K562 (cell line): ENCODE measurements around the gene ST6GALNAC3. TPM values are rescaled to one million over a fixed set of nuclear protein-coding genes. Genes with fewer than 3 reads are reported as not detected.

ENCODE experiments used
- ATAC-seq: fragments of 200-7000 bp; cut with Tn5 transposase; 3 replicates; pipeline ENCODE4 v1.9.1; 2020; ENCODE audit warnings: moderate library complexity
- BruUV-seq: library from RNA; stranded (reverse); fragments of 400-500 nt; replicated peaks from 2 replicates; lab custom pipeline; 2021; lab: Mats Ljungman, UMichigan
- CTCF ChIA-PET: fragments of 300-600 bp; formaldehyde crosslinking; extraction: SDS; loops from one replicate; lab custom pipeline; 2021; ENCODE audit warnings: low intra/inter-chr PET ratio; lab: Yijun Ruan, JAX
- POLR2A ChIA-PET: fragments of 300-600, 350-650 bp; sonication (Branson Sonifier 250); formaldehyde crosslinking; extraction: SDS; loops from one replicate; lab custom pipeline; 2021; ENCODE audit warnings: antibody characterized with exemption, inconsistent platforms; lab: Yijun Ruan, JAX
- DNase-seq, 4 experiments: peaks; one replicate each; pipeline versions ENCODE4 v3.0.0 to v3.0.0-alpha.2; 2011 to 2018; ENCODE audit warnings: low spot score in 3 of 4, mixed read lengths in 3 of 4; ENCODE audit errors: extremely low read depth in 1 of 4
- FAIRE-seq: peaks from 2 replicates; lab custom pipeline; 2011; peaks lifted over from hg19 to GRCh38; lab: Jason Lieb, UNC
- H2AFZ ChIP-seq: 2 replicates; pipeline ENCODE4 v1.6.0; 2011; ENCODE audit warnings: low read depth, low read length, control low read depth, inconsistent platforms
- H3K27ac ChIP-seq: fragments of 200-600 bp; 3 replicates; pipeline ENCODE4 v1.8.0; 2011; ENCODE audit warnings: low read depth, mild to moderate bottlenecking, control low read depth, inconsistent platforms, low read length, moderate library complexity, mixed read lengths; ENCODE audit errors: extremely low read depth
- H3K27me3 ChIP-seq, 2 experiments: fragments of 300-600 bp in 1 of 2; 2 replicates in 1 of 2; 3 replicates in 1 of 2; pipeline versions ENCODE4 v1.6.0 to v1.8.0; 2011; ENCODE audit warnings: inconsistent platforms in 2 of 2, low read length in 2 of 2, mild to moderate bottlenecking in 1 of 2, mixed read lengths in 1 of 2, moderate library complexity in 1 of 2; ENCODE audit not compliant: control insufficient read depth in 2 of 2, insufficient read depth in 2 of 2
- H3K36me3 ChIP-seq: fragments of 300-600 bp; 3 replicates; pipeline ENCODE4 v1.8.0; 2011; ENCODE audit warnings: mild to moderate bottlenecking, low read length, inconsistent platforms; ENCODE audit not compliant: control insufficient read depth, insufficient read depth
- H3K4me1 ChIP-seq, 2 experiments: fragments of 200-600 bp in 1 of 2; replicated peaks in 1 of 2; 2 replicates in 1 of 2; 3 replicates in 1 of 2; pipeline versions ENCODE4 v1.5.1 to v1.8.0; 2011; ENCODE audit warnings: inconsistent platforms in 2 of 2, low read length in 2 of 2, mild to moderate bottlenecking in 1 of 2, mixed read lengths in 1 of 2, moderate library complexity in 1 of 2; ENCODE audit not compliant: control insufficient read depth in 2 of 2, insufficient read depth in 2 of 2
- H3K4me2 ChIP-seq: 2 replicates; pipeline ENCODE4 v1.6.1; 2011; ENCODE audit warnings: low read length, control low read depth, inconsistent platforms, mixed read lengths; ENCODE audit not compliant: insufficient read depth
- H3K4me3 ChIP-seq: fragments of 200-600 bp; sonication (generic), shearing (Covaris generic); 2 replicates; pipeline ENCODE4 v1.5.1; 2016; ENCODE audit warnings: control low read depth, inconsistent platforms
- H3K79me2 ChIP-seq: fragments of 200-600 bp; 3 replicates; pipeline ENCODE4 v1.8.0; 2011; ENCODE audit warnings: low read length, inconsistent platforms; ENCODE audit not compliant: control insufficient read depth, insufficient read depth
- H3K9ac ChIP-seq, 2 experiments: 2 replicates each; pipeline versions ENCODE4 v1.6.0 to v1.6.1; 2011; ENCODE audit warnings: low read depth in 2 of 2, low read length in 2 of 2, control low read depth in 1 of 2, inconsistent platforms in 1 of 2, mild to moderate bottlenecking in 1 of 2, mixed read lengths in 1 of 2; ENCODE audit not compliant: insufficient read depth in 1 of 2
- H3K9me1 ChIP-seq: one replicate; pipeline ENCODE4 v1.6.0; 2011; ENCODE audit warnings: inconsistent platforms, mild to moderate bottlenecking, low read length, moderate library complexity; ENCODE audit not compliant: control insufficient read depth, insufficient read depth
- H3K9me3 ChIP-seq: replicated peaks from 2 replicates; pipeline ENCODE4 v1.5.1; 2011; ENCODE audit warnings: low read depth, low read length, inconsistent platforms; ENCODE audit not compliant: control insufficient read depth, insufficient read depth
- H4K20me1 ChIP-seq: replicated peaks from 2 replicates; pipeline ENCODE4 v1.6.1; 2011; ENCODE audit warnings: low read length, inconsistent platforms, mixed read lengths; ENCODE audit not compliant: control insufficient read depth, insufficient read depth
- CREB1 ChIP-seq, 2 experiments: sonication (generic) in 1 of 2; formaldehyde crosslinking in 1 of 2; IDR thresholded peaks; 2 replicates each; pipeline versions ENCODE4 v1.6.1 to v1.8.0; 2012 to 2022; ENCODE audit warnings: inconsistent platforms in 1 of 2, mild to moderate bottlenecking in 1 of 2, missing genetic modification reagents in 1 of 2, moderate library complexity in 1 of 2
- HINFP ChIP-seq: fragments of 450-650 bp; conservative IDR thresholded peaks from 2 replicates; pipeline ENCODE4 v1.6.1; 2016; ENCODE audit warnings: missing genetic modification characterization, low read depth, mild to moderate bottlenecking, control low read depth, missing compliant biosample characterization
- NFYB ChIP-seq: IDR thresholded peaks from 2 replicates; pipeline ENCODE4 v1.6.1; 2011; ENCODE audit warnings: mild to moderate bottlenecking, moderate library complexity; ENCODE audit not compliant: insufficient read length; ENCODE audit errors: extremely low read depth
- WGBS: fragments of 100-300 bp; shearing (Covaris generic); methylation state at CpG from one replicate; pipeline ENCODE4 v1.1.6; 2016; ENCODE audit warnings: low coverage, mixed read lengths; ENCODE audit not compliant: insufficient coverage; ENCODE audit errors: missing lambda C conversion rate; 5-methylcytosine and 5-hydroxymethylcytosine counted together
- in situ Hi-C: fragments of 300-500 bp; cut with MboI; formaldehyde crosslinking; loops from 4 replicates; pipeline ENCODE4 v1.15.0; 2018; ENCODE audit warnings: inconsistent platforms, mixed read lengths
- intact Hi-C: fragments of 100-400 bp; cut with micrococcal nuclease; formaldehyde crosslinking; loops from 2 replicates; pipeline ENCODE4 v1.14.2; 2022
- polyA plus RNA-seq, 8 experiments: library from polyadenylated mRNA; depleted of rRNA in 4 of 8; stranded (reverse) in 5 of 8; unstranded in 3 of 8; fragments of >200 nt; fragmentation: Nextera tagmentation in 2 of 8; fragmentation: Illumina TruSeq in 1 of 8; extraction: Ambion mirVana in 2 of 8; extraction: Trizol in 1 of 8; gene quantifications; 2 replicates each; pipeline versions ENCODE4 v1.2.1 to v1.2.3, GENCODE V29; 2011 to 2014; ENCODE audit warnings: inconsistent platforms in 1 of 8, missing spikeins in 1 of 8
- total RNA-seq, 7 experiments: library from RNA; depleted of rRNA in 6 of 7; stranded (reverse); fragments of >200 nt in 6 of 7; fragmentation: Illumina TruSeq in 2 of 7; extraction: Trizol in 2 of 7; gene quantifications; 2 replicates each; pipeline versions ENCODE4 v1.2.1 to v1.2.3, GENCODE V29; 2011 to 2021; ENCODE audit warnings: low replicate concordance in 1 of 7

Gene ST6GALNAC3
- total and polyA plus RNA-seq, 9 of the 15 experiments (the other 6 are each of a cell fraction or from before 2014, with no cell fraction given) = 0.04 to 0.29 (median 0.18) TPM; not detected in 6

DNA sequence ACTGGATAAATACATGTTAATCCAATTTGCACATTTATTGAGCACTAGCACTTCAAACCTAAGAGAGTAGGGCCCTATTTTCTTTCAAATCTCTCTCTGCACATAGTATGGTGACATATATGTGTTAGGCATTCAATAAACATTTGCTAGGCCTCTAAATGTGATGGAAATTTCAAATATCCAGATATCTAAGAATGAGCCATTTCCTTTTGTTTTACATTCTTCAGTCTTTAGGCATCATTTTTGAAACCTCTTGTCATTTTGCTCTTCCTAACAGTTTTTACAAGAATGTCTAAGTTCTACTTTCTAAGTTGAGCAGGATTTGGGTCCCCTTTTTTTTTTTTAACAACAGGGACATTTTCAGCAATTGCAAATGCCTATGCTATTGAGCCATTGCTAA lies 397.0 kb downstream of the ST6GALNAC3 start (continued):
- no peak for TF ChIP-seq HINFP (tag)
- TF ChIP-seq, all 486 proteins: peak for 0

- Histone ChIP-seq H3K27me3 (no peaks in the 10 kb centered on the region), H3K79me2 (no peaks in the 10 kb centered on the region), H3K27ac (no peak overlapping the region), H3K4me3 (no peak overlapping the region), H3K4me1 (no peaks in the 10 kb centered on the region), H2AFZ (no peak overlapping the region), H3K9ac (no peak overlapping the region), H3K9me3 (no peaks in the 10 kb centered on the region), H3K9me1 (no peaks in the 10 kb centered on the region), H3K36me3 (no peaks in the 10 kb centered on the region), H4K20me1 (no peaks in the 10 kb centered on the region), H3K4me2 (no peak overlapping the region)
- no peak for DNase-seq
- no peak for ATAC-seq
- ChIA-PET CTCF (no interaction called here), POLR2A (no interaction called here)
- intact Hi-C loops = no loop called here
- 0% methylated on average over 1 of the region's 1 CpG for WGBS
- TF ChIP-seq CREB1 (IDR thresholded peaks at IDR 0.05) (no peak), CREB1 (CRISPR knock-in tag; IDR thresholded peaks at IDR 0.05) (no peak), NFYB (no peak)
- no TSS peak for BruUV-seq
- in situ Hi-C loops = no loop called here
- no peak for FAIRE-seq
Observed at GRCh38 chr1:76473591-76473990, 399.0 kb downstream of the ST6GALNAC3 start.
